ENCODE results near the gene FAM107B. TPM values are rescaled to one million over a fixed set of nuclear protein-coding genes. Genes with fewer than 3 reads are reported as not detected.

Gene FAM107B
- total and polyA plus RNA-seq, 11 donors, result 1.9 to 27.6 (median 4.9) TPM

GRCh38 chr10:14658331-14659127 is 116.2 kb downstream of the FAM107B start:
- ATAC-seq (no peak), DNase-seq (no peak)
- Histone ChIP-seq H3K4me3 (no peak overlapping the region), H3K9me3 (no peaks in the 10 kb centered on the region), H3K4me1 (peaks cover 0 to 66% (median 3%) of the 10 kb centered on the region in 12 donors), H3K27ac (peak overlapping the region in 1 of 12 donors; percentile 60), H3K36me3 (no peaks in the 10 kb centered on the region), H3K27me3 (no peaks in the 10 kb centered on the region)
- intact Hi-C loops (cut with DNase I), result loop anchor here in 1 of 10 donors (10.0 kb wide), 1 partner anchor 96 kb away; no protein-coding TSS in a partner anchor
- 74 to 80% (median 75%) methylated on average over 7 of the region's 7 CpGs for WGBS, 4 donors
- TF ChIP-seq CTCF (IDR thresholded peaks at IDR 0.05) (no peak), POLR2A (IDR thresholded peaks at IDR 0.05) (no peak)

- H3K27me3 ChIP-seq, result no peaks in the 10 kb centered on the region
- no peak overlapping the region for H3K27ac ChIP-seq
- intact Hi-C loops (cut with DNase I), result loop anchor here in 1 of 10 donors (10.0 kb wide), 1 partner anchor 99 kb away; no protein-coding TSS in a partner anchor
- H3K4me1 ChIP-seq, result peaks cover 0 to 66% (median 4%) of the 10 kb centered on the region in 12 donors
- TF ChIP-seq POLR2A (IDR thresholded peaks at IDR 0.05) (no peak), CTCF (IDR thresholded peaks at IDR 0.05) (no peak)
- WGBS, 4 donors, result 74 to 87% (median 79%) methylated on average over 7 of the region's 7 CpGs
- no peak for DNase-seq
- no peaks in the 10 kb centered on the region for H3K9me3 ChIP-seq
- H3K36me3 ChIP-seq, result no peaks in the 10 kb centered on the region
- no peak overlapping the region for H3K4me3 ChIP-seq
- ATAC-seq, result no peak
These were observed 118.5 kb downstream of the FAM107B start for GRCh38 chr10:14656052-14656730.

- intact Hi-C loops (cut with DNase I), result loop anchor here in 1 of 10 donors (10.0 kb wide), 1 partner anchor 100 kb away; no protein-coding TSS in a partner anchor
- no peak for TF ChIP-seq CTCF (IDR thresholded peaks at IDR 0.05)
- no peak for TF ChIP-seq POLR2A (IDR thresholded peaks at IDR 0.05)
- no peak for DNase-seq
- H3K4me3 ChIP-seq, result no peak overlapping the region
- 60 to 68% (median 64%) methylated on average over 3 of the region's 3 CpGs for WGBS, 4 donors
- no peak overlapping the region for H3K27ac ChIP-seq
- H3K4me1 ChIP-seq, result peaks cover 0 to 53% (median 4%) of the 10 kb centered on the region in 12 donors
- no peaks in the 10 kb centered on the region for H3K27me3 ChIP-seq
- no peaks in the 10 kb centered on the region for H3K36me3 ChIP-seq
- ATAC-seq, result no peak
- H3K9me3 ChIP-seq, result no peaks in the 10 kb centered on the region
These were observed 119.8 kb downstream of the FAM107B start for GRCh38 chr10:14654821-14655382.

Data from heart left ventricle (tissue), 16 donors.